AG09319 (cell line): ENCODE measurements around the gene GARS1.

Source experiments
- DNase-seq: peaks from one replicate; pipeline ENCODE4 v3.0.0-alpha.2; 2010; ENCODE audit warnings: low read depth; ENCODE audit errors: extremely low read depth
- TF ChIP-seq, protein P1 (sequence below): IDR thresholded peaks from 2 replicates; pipeline ENCODE4 v1.5.1; 2011; ENCODE audit warnings: low read depth, mild to moderate bottlenecking, inconsistent platforms, low read length, moderate library complexity

The GARS1 gene

DNA sequence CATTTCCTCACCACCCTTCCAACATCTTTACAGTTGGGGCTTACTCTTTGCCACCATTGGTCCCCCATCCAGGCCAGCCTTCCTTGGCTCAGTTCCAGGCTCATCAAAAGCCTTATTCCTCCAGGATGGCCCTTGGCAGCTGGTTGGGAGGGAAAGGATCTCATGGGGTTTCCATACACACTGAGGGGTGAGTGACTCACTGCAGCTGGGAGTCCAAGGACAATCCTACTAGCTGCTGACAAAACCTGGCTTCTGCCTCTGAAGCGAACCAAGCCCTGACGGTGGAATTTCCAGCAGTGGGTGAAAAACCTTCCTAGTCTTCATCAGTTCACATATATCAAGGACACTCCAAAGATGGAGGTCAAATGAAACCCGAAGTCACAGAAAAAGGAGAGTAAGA lies 64.6 kb downstream of the GARS1 start:
- TF ChIP-seq, protein P1, sequence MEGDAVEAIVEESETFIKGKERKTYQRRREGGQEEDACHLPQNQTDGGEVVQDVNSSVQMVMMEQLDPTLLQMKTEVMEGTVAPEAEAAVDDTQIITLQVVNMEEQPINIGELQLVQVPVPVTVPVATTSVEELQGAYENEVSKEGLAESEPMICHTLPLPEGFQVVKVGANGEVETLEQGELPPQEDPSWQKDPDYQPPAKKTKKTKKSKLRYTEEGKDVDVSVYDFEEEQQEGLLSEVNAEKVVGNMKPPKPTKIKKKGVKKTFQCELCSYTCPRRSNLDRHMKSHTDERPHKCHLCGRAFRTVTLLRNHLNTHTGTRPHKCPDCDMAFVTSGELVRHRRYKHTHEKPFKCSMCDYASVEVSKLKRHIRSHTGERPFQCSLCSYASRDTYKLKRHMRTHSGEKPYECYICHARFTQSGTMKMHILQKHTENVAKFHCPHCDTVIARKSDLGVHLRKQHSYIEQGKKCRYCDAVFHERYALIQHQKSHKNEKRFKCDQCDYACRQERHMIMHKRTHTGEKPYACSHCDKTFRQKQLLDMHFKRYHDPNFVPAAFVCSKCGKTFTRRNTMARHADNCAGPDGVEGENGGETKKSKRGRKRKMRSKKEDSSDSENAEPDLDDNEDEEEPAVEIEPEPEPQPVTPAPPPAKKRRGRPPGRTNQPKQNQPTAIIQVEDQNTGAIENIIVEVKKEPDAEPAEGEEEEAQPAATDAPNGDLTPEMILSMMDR, result no peak
- DNase-seq, result no peak

DNA sequence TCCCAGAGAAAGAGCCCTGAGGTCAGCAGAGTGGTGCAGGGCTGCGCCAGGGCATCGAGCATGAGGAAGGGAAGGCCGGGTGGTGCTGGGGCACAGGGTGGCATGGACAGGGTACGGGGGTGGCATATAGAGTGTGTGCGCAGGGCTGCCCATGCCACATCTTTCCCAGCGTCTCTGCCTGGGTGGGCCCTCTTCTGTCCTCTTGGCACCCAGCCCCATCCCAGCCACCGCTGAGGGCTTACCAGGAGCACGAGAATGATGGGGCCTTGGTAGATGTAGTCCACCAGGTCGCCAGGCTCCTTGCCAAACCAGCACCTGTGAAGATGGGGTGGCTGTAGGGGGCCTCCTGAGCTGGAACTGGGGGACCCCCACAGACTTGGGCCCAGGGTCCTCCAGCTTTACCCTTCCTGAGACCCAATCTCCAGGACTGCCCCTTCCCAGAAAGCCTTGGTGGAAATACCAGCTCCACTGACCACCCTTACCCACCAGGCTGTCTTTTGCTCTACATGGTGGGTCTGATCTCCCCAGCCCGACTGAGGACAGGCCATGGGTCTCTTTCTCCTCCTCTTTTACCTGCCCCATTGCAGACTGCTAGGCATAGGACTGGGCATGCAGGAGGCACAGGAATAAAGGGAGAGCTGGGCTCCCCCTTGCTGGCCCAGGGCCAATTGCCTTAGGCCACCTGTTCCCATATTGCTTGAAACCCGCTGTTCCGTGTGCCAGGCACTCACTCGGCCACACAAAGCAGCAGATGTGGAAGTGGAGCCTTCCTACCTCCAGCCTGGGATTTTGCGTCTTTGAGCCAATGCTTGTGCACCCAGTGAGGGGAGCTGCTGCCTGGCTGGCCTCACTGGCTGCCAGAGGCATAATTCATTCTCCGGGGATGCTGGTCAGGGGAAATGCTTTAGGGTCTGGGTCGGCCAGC lies 65.9 kb downstream of the GARS1 start:
- DNase-seq, result no peak
- TF ChIP-seq, protein P1, result no peak

DNA sequence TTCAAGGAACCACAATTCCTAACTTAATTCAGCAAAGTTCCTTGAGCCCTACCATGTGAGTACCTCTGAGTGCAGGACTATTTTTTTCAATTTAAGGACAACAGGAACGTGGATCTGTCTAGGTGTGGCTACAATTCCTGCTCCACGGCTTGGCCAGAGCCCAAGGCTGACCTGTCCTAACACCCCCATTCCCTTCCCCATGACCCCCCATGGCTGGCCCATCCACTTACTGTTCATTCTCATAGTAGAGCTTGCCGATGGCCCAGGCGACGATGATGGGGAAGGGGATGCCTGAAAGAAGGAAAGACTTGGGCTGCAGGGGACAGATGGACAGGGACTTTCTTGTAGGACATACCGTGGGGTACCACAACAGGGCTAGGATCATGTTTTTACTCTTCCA lies 67.2 kb downstream of the GARS1 start:
- DNase-seq, result no peak

DNA sequence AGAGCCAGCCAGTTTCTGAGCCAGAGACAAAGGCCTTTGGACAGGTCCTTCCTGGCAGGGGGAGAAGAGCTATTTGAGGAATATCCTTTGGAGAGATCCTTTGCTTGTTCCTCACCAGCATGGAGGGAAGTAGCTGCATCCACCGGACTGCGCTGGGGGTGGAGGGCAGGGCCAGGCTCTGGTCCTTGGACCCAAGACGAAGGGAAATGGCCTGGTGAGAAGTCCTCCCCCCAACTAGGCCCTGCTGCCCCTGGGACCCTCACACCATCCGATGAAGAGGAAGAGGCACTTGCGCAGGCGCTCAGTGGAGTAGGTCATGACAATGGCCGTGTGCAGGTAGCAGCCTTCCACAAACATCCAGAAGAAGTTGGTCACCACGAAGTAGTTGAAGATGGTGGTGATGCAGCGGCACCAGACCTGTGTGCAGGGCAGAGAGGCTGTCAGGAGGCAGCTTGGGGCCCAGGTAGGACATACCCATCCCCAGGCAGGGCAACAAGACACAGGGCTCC lies 67.8 kb downstream of the GARS1 start:
- TF ChIP-seq, protein P1, result no peak
- DNase-seq, result no peak

More for the DNA sequence above, 67.2 kb downstream of the GARS1 start:
- TF ChIP-seq, protein P1, result no peak

DNA sequence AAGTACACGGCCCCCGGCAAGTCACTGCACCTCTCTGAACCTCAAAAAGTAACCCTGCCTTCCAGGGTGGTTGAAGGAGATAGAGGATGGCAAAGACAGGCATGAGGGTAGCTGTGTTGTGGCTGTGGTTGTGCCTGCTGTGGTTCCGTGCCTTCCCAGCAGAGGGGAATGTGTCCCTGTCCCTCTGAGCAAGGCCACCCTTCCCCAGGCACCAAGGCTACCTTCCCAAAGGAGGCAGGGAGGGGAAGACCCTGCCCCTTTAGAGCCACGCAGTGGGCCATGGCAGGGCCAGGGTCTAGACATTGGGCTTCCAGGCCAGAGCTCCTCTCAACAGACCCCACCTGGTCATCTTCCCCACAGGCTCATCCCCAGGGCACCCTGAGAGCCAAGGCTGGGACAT lies 68.7 kb downstream of the GARS1 start:
- TF ChIP-seq, protein P1, result no peak

DNA sequence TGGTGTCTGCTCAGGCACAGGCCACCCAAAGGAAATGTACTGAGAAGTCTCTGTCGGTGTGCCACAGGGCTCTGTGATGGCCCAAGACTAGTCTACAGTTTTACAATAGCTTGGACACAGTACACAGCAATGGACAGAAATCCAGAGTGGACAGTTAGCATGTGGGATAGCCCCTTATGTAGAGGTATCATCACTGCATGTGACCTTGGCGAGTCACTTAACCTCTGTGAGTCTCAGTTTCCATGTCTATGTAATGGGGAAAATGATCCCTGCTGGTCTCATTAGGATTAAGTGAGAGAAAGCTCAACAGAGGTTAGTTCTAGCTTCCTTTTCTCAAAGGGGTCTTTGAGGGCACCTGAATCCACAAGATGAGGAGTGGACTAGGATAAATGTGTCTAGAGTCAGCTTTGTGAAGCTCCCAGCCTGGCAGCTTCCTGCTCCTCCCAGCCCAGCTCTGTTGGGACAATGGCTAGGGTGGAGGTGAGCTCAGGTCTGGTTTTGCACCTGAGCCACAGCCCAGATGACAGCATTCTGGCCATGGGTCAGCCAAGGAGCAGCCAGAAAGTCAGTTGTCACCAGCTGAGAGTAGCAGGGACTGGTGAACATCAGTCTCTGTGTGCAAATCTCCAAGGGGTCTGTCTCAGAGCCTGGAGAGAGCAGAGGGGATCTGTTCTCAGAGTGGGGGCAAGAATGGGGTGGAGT lies 69.7 kb downstream of the GARS1 start:
- TF ChIP-seq, protein P1, result no peak
- no peak for DNase-seq

More for the DNA sequence above, 68.7 kb downstream of the GARS1 start:
- no peak for DNase-seq

DNA sequence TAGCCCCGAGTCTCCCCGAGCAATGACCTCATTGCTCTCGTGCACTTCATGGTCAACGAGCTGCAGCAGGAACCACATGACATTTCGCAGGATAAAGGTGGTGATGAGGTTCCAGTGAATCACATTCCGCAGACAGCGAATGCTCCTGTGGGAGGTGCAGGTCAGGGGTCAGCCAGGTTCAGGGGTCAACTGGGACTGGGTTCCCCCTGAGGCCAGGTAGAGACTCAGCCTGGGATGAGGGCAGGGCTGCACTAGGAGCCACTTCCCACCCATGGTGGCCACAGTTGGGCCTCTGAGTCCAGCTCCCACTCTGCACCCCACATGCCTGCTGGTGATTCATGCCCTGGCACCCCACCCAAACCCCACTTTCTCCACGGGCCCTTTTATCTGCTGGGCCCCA lies 70.4 kb downstream of the GARS1 start:
- TF ChIP-seq, protein P1, result no peak
- no peak for DNase-seq
